OCI-LY1 (cell line): ENCODE data around the gene CCBE1.
"Not testable (repeated sequence)": the region's sequence is repeated elsewhere in the genome, so short reads cannot be mapped to it uniquely, and the experiment has no call there.

Experiments
- H2AFZ ChIP-seq: fragments of 200-600 bp; sonication (generic), shearing (Covaris generic); 2 replicates; pipeline ENCODE4 v1.6.0; 2014; ENCODE audit warnings: antibody characterized with exemption, mild to moderate bottlenecking, low read length
- H3F3A ChIP-seq: fragments of 200-600 bp; sonication (generic), shearing (Covaris generic); 2 replicates; pipeline ENCODE4 v1.6.0; 2014; ENCODE audit warnings: mild to moderate bottlenecking, antibody characterized with exemption, low read length, moderate library complexity; ENCODE audit not compliant: insufficient read depth
- H3K27ac ChIP-seq: fragments of 200-600 bp; sonication (generic); 2 replicates; pipeline ENCODE4 v1.5.1; 2014; ENCODE audit warnings: low read length, mixed run types, mild to moderate bottlenecking, low read depth; ENCODE audit not compliant: poor library complexity, severe bottlenecking
- H3K27me3 ChIP-seq: fragments of 200-600 bp; sonication (generic); 2 replicates; pipeline ENCODE4 v1.6.0; 2014; ENCODE audit warnings: antibody characterized with exemption, mild to moderate bottlenecking, low read length, moderate library complexity; ENCODE audit not compliant: insufficient read depth
- H3K36me3 ChIP-seq: fragments of 200-600 bp; sonication (generic); 2 replicates; pipeline ENCODE4 v1.6.1; 2014; ENCODE audit warnings: mild to moderate bottlenecking, antibody characterized with exemption, low read length, moderate library complexity, mixed read lengths; ENCODE audit not compliant: insufficient read depth
- H3K4me1 ChIP-seq: fragments of 200-600 bp; sonication (generic); 2 replicates; pipeline ENCODE4 v1.5.1; 2014; ENCODE audit warnings: mild to moderate bottlenecking, low read length, moderate library complexity; ENCODE audit not compliant: insufficient read depth, severe bottlenecking
- H3K4me2 ChIP-seq: fragments of 200-600 bp; sonication (generic), shearing (Covaris generic); 2 replicates; pipeline ENCODE4 v1.6.1; 2014; ENCODE audit warnings: low read length
- H3K4me3 ChIP-seq: fragments of 200-600 bp; sonication (generic); 2 replicates; pipeline ENCODE4 v1.5.1; 2014; ENCODE audit warnings: low read length, low read depth, mild to moderate bottlenecking, mixed read lengths; ENCODE audit not compliant: poor library complexity, severe bottlenecking
- H3K79me2 ChIP-seq: fragments of 200-600 bp; shearing (Covaris generic); 2 replicates; pipeline ENCODE4 v1.6.1; 2016; ENCODE audit warnings: mixed run types, low read length, mixed read lengths; ENCODE audit not compliant: insufficient read depth
- H3K9ac ChIP-seq: fragments of 200-600 bp; sonication (generic), shearing (Covaris generic); 2 replicates; pipeline ENCODE4 v1.6.1; 2014; ENCODE audit warnings: mild to moderate bottlenecking, low read length, mixed read lengths
- H3K9me2 ChIP-seq: fragments of 200-600 bp; sonication (generic), shearing (Covaris generic); 2 replicates; pipeline ENCODE4 v1.6.1; 2014; ENCODE audit warnings: low read depth, mild to moderate bottlenecking, low read length, mixed read lengths
- H3K9me3 ChIP-seq: fragments of 200-600 bp; shearing (Covaris generic); 2 replicates; pipeline ENCODE4 v1.6.1; 2014; ENCODE audit warnings: low read length, mixed read lengths
- H4K20me1 ChIP-seq: fragments of 200-600 bp; sonication (generic), shearing (Covaris generic); 2 replicates; pipeline ENCODE4 v1.6.0; 2016; ENCODE audit warnings: mild to moderate bottlenecking, low read length; ENCODE audit not compliant: insufficient read depth
- EZH2 ChIP-seq: fragments of 200-600 bp; sonication (generic), shearing (Covaris generic); IDR thresholded peaks from 2 replicates; pipeline ENCODE4 v1.8.0; 2017; ENCODE audit warnings: borderline replicate concordance, mixed run types, mild to moderate bottlenecking, antibody characterized with exemption, low read length, moderate library complexity, mixed read lengths
- TF ChIP-seq, protein P1 (sequence below): fragments of 200-600 bp; sonication (generic), shearing (Covaris generic); IDR thresholded peaks from 2 replicates; pipeline ENCODE4 v1.5.1; 2017; ENCODE audit warnings: mild to moderate bottlenecking, antibody characterized with exemption, low read length, moderate library complexity, mixed read lengths

The CCBE1 gene

DNA sequence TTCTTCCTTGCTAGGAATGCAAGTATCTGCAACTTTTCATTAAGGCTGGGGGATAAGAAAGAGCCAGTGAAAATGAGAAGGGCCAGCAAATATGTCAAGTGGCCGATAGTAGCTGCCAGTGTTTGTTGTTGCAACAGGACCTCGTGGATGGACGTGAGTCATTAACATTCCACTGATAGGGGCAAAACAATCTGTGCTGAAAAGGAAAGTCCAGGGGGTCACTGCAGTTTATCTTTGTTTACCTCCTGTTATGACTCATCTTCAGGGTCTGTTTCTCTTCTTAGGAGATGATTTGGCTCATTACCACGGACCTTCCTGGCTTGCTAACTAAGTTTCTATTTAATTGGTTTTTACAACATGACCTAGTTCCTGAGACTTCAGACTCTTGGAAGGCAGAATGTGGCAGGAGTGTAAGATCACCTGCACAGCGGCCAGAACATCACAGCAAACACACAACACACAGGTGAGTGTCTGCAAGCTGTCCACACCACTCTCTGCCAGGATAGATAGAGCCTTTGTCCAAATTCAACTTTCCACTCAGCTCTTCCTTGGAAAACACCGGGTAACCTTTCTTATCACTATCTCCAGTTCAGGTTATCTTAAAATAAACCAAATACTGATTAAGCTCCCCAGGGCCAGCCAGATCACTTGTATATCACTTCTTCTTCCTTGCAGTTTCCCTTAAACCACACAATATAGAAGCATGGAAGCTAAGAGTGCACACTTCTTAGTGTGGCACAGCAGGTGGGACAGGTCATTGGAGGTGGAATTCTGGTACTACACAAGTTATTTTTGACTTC lies 180.7 kb downstream of the CCBE1 start:
- Histone ChIP-seq H3K4me3 (no peak overlapping the region), H3K4me1 (no peaks in the 10 kb centered on the region), H3K9me3 (no peaks in the 10 kb centered on the region), H3K27me3 (no peaks in the 10 kb centered on the region), H3K27ac (no peak overlapping the region), H2AFZ (no peak overlapping the region), H3K9ac (no peak overlapping the region), H4K20me1 (no peaks in the 10 kb centered on the region), H3K4me2 (no peak overlapping the region), H3K79me2 (no peaks in the 10 kb centered on the region), H3K9me2 (no peaks in the 10 kb centered on the region), H3F3A (no peaks in the 10 kb centered on the region), H3K36me3 (no peaks in the 10 kb centered on the region)
- TF ChIP-seq EZH2: no peak
- TF ChIP-seq, protein P1, sequence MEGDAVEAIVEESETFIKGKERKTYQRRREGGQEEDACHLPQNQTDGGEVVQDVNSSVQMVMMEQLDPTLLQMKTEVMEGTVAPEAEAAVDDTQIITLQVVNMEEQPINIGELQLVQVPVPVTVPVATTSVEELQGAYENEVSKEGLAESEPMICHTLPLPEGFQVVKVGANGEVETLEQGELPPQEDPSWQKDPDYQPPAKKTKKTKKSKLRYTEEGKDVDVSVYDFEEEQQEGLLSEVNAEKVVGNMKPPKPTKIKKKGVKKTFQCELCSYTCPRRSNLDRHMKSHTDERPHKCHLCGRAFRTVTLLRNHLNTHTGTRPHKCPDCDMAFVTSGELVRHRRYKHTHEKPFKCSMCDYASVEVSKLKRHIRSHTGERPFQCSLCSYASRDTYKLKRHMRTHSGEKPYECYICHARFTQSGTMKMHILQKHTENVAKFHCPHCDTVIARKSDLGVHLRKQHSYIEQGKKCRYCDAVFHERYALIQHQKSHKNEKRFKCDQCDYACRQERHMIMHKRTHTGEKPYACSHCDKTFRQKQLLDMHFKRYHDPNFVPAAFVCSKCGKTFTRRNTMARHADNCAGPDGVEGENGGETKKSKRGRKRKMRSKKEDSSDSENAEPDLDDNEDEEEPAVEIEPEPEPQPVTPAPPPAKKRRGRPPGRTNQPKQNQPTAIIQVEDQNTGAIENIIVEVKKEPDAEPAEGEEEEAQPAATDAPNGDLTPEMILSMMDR: no peak

DNA sequence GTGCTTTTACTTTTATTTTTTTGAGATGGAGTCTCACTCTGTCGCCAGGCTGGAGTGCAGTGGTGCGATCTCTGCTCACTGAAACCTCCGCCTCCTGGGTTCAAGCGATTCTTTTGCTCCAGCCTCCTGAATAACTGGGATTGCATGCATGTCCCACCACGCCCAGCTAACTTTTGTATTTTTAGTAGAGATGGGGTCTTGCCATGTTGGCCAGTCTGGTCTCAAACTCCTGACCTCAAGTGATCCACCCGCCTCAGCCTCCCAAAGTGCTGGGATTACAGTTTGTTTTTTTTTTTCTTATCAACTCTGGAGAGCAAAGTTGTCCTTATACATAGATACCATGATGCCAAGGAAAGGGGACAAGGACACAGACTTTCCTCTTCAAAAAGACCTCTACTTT lies 181.3 kb downstream of the CCBE1 start:
- not testable (repeated sequence) for H3K4me2 ChIP-seq, H3K9me3 ChIP-seq, H3K9me2 ChIP-seq, H3K4me3 ChIP-seq, H3K79me2 ChIP-seq, H3K9ac ChIP-seq, H3K27me3 ChIP-seq, H3K36me3 ChIP-seq, H3K4me1 ChIP-seq, H2AFZ ChIP-seq, H4K20me1 ChIP-seq, H3F3A ChIP-seq, H3K27ac ChIP-seq

DNA sequence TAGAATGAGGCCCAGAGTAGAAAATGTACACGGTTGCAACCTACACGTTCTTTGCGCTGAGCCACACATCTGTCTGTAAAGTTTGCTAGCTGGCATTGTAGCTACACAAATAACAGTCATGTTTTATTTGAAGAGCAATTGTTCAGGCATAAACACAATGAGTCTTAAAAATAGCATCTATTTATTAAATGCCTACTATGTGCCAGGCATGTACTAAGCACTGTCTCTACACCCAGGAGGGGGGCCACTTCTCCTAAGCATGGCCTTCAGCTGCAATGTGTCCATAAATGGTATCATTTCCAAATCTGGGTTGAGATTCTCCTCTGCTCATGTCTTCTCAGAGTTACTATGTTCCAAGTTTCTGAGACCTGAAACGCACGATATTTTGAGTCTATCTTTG lies 182.1 kb downstream of the CCBE1 start:
- H3K79me2 ChIP-seq: no peaks in the 10 kb centered on the region
- no peak overlapping the region for H3K27ac ChIP-seq
- H3K9ac ChIP-seq: no peak overlapping the region
- H3K4me3 ChIP-seq: no peak overlapping the region
- H3K4me2 ChIP-seq: no peak overlapping the region
- no peak overlapping the region for H2AFZ ChIP-seq
- H3K36me3 ChIP-seq: no peaks in the 10 kb centered on the region
- no peaks in the 10 kb centered on the region for H3K9me3 ChIP-seq
- no peaks in the 10 kb centered on the region for H4K20me1 ChIP-seq
- H3K4me1 ChIP-seq: no peaks in the 10 kb centered on the region
- no peaks in the 10 kb centered on the region for H3F3A ChIP-seq
- no peaks in the 10 kb centered on the region for H3K9me2 ChIP-seq
- no peaks in the 10 kb centered on the region for H3K27me3 ChIP-seq
- TF ChIP-seq EZH2: no peak
- TF ChIP-seq, protein P1: no peak

DNA sequence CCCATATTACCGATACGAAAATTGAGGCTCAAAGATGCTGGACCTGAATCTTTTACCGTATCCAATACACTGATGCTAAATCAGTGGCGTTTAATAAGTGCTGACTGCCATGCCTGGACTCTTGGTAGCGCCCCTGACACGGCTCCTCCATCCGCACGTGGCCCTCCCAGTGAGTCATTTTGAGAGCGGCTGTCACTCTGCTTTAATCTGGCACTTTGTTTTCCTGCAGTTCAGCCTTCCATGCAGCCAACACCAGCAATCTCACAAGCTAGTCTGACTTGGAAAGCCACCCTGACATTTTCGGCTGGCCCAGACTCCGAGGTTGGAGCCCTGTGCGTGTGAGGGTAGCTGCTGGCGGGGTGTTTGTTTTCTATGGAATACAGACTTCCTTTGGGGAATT lies 183.0 kb downstream of the CCBE1 start:
- no peaks in the 10 kb centered on the region for H3K9me2 ChIP-seq
- H2AFZ ChIP-seq: no peak overlapping the region
- TF ChIP-seq, protein P1: no peak
- TF ChIP-seq EZH2: no peak
- H3K9me3 ChIP-seq: no peaks in the 10 kb centered on the region
- H4K20me1 ChIP-seq: no peaks in the 10 kb centered on the region
- no peaks in the 10 kb centered on the region for H3K4me1 ChIP-seq
- H3K79me2 ChIP-seq: no peaks in the 10 kb centered on the region
- no peak overlapping the region for H3K4me3 ChIP-seq
- no peaks in the 10 kb centered on the region for H3K36me3 ChIP-seq
- H3K9ac ChIP-seq: no peak overlapping the region
- no peaks in the 10 kb centered on the region for H3F3A ChIP-seq
- H3K27ac ChIP-seq: no peak overlapping the region
- H3K4me2 ChIP-seq: no peak overlapping the region
- H3K27me3 ChIP-seq: no peaks in the 10 kb centered on the region
